MCF 10A (cell line): ENCODE results near the gene PSTK. TPM values are rescaled to one million over a fixed set of nuclear protein-coding genes. Genes with fewer than 3 reads are reported as not detected.

Experiments used
- BruUV-seq: library from RNA; stranded (reverse); fragments of 400-500 nt; replicated peaks from 2 replicates; lab custom pipeline; 2021; lab: Mats Ljungman, UMichigan
- CTCF ChIA-PET: fragments of 300-600 bp; sonication (Branson Sonifier 250); formaldehyde crosslinking; extraction: SDS; loops from one replicate; lab custom pipeline; 2021; ENCODE audit warnings: antibody characterized with exemption, inconsistent platforms; lab: Yijun Ruan, JAX
- POLR2A ChIA-PET: fragments of 300-600, 350-650 bp; sonication (Branson Sonifier 250); formaldehyde crosslinking; extraction: SDS; loops from one replicate; lab custom pipeline; 2020; ENCODE audit warnings: antibody characterized with exemption, inconsistent platforms; lab: Yijun Ruan, JAX
- DNase-seq: peaks from one replicate; pipeline ENCODE4 v3.0.0-alpha.2; 2018; ENCODE audit not compliant: unreplicated experiment
- H3K27ac Mint-ChIP-seq: one replicate; pipeline ENCODE4 v1.8.0; 2022; ENCODE audit warnings: mild to moderate bottlenecking, low read depth, mixed read lengths; ENCODE audit not compliant: unreplicated experiment
- H3K27me3 Mint-ChIP-seq: one replicate; pipeline ENCODE4 v1.8.0; 2022; ENCODE audit warnings: mixed read lengths; ENCODE audit not compliant: insufficient read depth, unreplicated experiment
- H3K36me3 Mint-ChIP-seq: one replicate; pipeline ENCODE4 v1.8.0; 2022; ENCODE audit warnings: mild to moderate bottlenecking, moderate library complexity, mixed read lengths; ENCODE audit not compliant: insufficient read depth, unreplicated experiment
- H3K4me1 Mint-ChIP-seq: one replicate; pipeline ENCODE4 v1.8.0; 2022; ENCODE audit warnings: mixed read lengths; ENCODE audit not compliant: insufficient read depth, unreplicated experiment
- H3K4me3 Mint-ChIP-seq: one replicate; pipeline ENCODE4 v1.8.0; 2022; ENCODE audit warnings: mild to moderate bottlenecking, moderate library complexity, mixed read lengths; ENCODE audit not compliant: unreplicated experiment
- H3K9me3 Mint-ChIP-seq: one replicate; pipeline ENCODE4 v1.8.0; 2022; ENCODE audit warnings: mixed read lengths; ENCODE audit not compliant: unreplicated experiment
- intact Hi-C: fragments of 100-400 bp; cut with micrococcal nuclease; formaldehyde crosslinking; loops from 2 replicates; pipeline ENCODE4 v1.14.1; 2022
- total RNA-seq: library from RNA; stranded (reverse); gene quantifications from 2 replicates; pipeline ENCODE4 v1.2.3, GENCODE V29; 2022
- TF ChIP-seq, protein P1 (sequence below): fragments of 200-600 bp; IDR thresholded peaks from one replicate; pipeline ENCODE4 v1.8.0; 2022; ENCODE audit warnings: antibody characterized with exemption, mild to moderate bottlenecking; ENCODE audit not compliant: unreplicated experiment

The PSTK gene
- total RNA-seq, 1 experiment from 2014 or later: 8.3 TPM

DNA sequence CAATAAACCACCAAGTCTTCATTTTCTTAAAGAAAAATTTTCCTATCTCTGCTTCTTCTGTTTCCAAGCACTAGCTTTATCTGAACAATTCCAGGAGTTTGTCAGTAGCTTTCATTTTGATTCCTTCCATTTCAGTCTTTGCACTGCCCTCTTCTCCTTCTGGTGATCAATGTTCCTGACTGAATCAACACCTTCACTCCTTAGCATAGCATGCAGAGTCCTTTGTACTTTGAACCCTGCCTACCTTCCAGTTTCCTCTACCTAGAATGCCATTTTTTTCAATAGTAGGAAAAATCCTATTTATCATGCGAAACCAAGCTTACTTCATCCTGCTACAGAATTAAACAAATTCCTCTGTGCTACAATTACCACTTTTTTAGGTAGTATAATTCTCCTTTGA is 24.3 kb upstream of the PSTK start:
- Mint-ChIP-seq H3K36me3 (peaks cover 7% of the 10 kb centered on the region), H3K4me3 (no peak overlapping the region), H3K27ac (no peak overlapping the region), H3K4me1 (peaks cover 18% of the 10 kb centered on the region), H3K27me3 (no peaks in the 10 kb centered on the region), H3K9me3 (no peaks in the 10 kb centered on the region)
- ChIA-PET CTCF (interaction anchor here (0.6 to 1.0 kb wide), 2 partner anchors 15 to 861 kb away, joined by 3 to 4 read pairs; no protein-coding TSS in a partner anchor), POLR2A (interaction anchor here (0.8 to 1.1 kb wide), 3 partner anchors 14 to 53 kb away, joined by 3 to 4 read pairs (median 3); partner anchors contain the start of genes ACADSB, IKZF5 and PSTK)
- BruUV-seq: no TSS peak
- no peak for DNase-seq
- TF ChIP-seq, protein P1, sequence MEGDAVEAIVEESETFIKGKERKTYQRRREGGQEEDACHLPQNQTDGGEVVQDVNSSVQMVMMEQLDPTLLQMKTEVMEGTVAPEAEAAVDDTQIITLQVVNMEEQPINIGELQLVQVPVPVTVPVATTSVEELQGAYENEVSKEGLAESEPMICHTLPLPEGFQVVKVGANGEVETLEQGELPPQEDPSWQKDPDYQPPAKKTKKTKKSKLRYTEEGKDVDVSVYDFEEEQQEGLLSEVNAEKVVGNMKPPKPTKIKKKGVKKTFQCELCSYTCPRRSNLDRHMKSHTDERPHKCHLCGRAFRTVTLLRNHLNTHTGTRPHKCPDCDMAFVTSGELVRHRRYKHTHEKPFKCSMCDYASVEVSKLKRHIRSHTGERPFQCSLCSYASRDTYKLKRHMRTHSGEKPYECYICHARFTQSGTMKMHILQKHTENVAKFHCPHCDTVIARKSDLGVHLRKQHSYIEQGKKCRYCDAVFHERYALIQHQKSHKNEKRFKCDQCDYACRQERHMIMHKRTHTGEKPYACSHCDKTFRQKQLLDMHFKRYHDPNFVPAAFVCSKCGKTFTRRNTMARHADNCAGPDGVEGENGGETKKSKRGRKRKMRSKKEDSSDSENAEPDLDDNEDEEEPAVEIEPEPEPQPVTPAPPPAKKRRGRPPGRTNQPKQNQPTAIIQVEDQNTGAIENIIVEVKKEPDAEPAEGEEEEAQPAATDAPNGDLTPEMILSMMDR: no peak
- intact Hi-C loops: no loop called here

DNA sequence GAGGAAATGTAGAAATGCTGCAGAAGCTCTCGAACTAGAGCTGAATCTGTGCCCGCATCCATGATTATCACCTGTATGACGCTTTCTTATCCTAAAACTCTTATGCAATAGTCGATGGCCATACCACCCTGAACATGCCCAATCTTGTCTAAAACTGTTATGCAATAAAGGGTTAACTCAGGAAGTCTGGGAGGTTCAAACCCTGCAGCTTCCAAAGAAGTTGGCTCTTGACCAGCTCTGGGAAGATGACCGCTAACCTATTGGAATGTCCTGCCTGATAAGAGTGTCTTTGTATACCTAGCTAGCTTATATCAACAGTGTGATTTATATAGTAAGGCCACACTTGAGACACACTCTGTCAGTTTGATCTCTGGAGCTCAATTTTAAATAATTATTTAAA is 22.7 kb upstream of the PSTK start:
- no peak overlapping the region for H3K27ac Mint-ChIP-seq
- intact Hi-C loops: no loop called here
- H3K27me3 Mint-ChIP-seq: no peaks in the 10 kb centered on the region
- CTCF ChIA-PET: interaction anchor here (0.5 to 1.3 kb wide), 2 partner anchors 282 to 625 kb away, joined by 3 read pairs; no protein-coding TSS in a partner anchor
- H3K9me3 Mint-ChIP-seq: no peaks in the 10 kb centered on the region
- POLR2A ChIA-PET: interaction anchor here (0.7 to 0.8 kb wide), 3 partner anchors 8 to 1160 kb away, joined by 3 read pairs; partner anchors contain the start of gene PSTK
- H3K36me3 Mint-ChIP-seq: peaks cover 7% of the 10 kb centered on the region
- peak; percentile 79 for DNase-seq
- no peak overlapping the region for H3K4me3 Mint-ChIP-seq
- no TSS peak for BruUV-seq
- TF ChIP-seq, protein P1: no peak
- H3K4me1 Mint-ChIP-seq: peaks cover 16% of the 10 kb centered on the region

GRCh38 chr10:122962405-122962804 is 17.8 kb upstream of the PSTK start:
- Mint-ChIP-seq H3K27me3 (no peaks in the 10 kb centered on the region), H3K27ac (no peak overlapping the region), H3K9me3 (peaks cover 16% of the 10 kb centered on the region), H3K36me3 (no peaks in the 10 kb centered on the region), H3K4me3 (no peak overlapping the region), H3K4me1 (no peaks in the 10 kb centered on the region)
- ChIA-PET CTCF (no interaction called here), POLR2A (interaction anchor here (0.6 to 0.8 kb wide), 2 partner anchors 11 to 18 kb away, joined by 3 read pairs; partner anchors contain the start of gene PSTK)
- BruUV-seq: no TSS peak
- TF ChIP-seq, protein P1: no peak
- intact Hi-C loops: no loop called here
- DNase-seq: no peak

DNA sequence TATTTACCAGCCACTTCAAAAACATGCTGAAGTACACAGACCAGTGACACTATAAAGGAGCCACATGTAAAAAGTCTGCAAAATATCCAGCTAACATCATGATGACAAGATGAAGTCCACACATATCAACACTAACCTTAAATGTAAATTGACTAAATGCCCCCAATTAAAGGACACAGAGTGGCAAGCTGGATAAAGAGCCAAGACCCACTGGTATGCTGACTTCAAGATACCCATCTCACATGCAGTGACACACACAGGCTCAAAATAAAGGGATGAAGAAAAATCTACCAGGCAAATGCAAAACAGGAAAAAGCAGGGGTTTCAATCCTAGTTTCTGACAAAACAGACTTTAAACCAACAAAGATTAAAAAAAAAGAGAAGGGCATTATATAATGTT is 13.3 kb upstream of the PSTK start:
- BruUV-seq: no TSS peak
- ChIA-PET CTCF (interaction anchor here (0.5 to 2.3 kb wide), 2 partner anchors 14 to 166 kb away, joined by 3 to 6 read pairs; partner anchors contain the start of gene PSTK), POLR2A (no interaction called here)
- TF ChIP-seq, protein P1: no peak
- Mint-ChIP-seq H3K9me3 (peaks cover 30% of the 10 kb centered on the region), H3K4me3 (no peak overlapping the region), H3K27me3 (no peaks in the 10 kb centered on the region), H3K27ac (no peak overlapping the region), H3K4me1 (no peaks in the 10 kb centered on the region), H3K36me3 (no peaks in the 10 kb centered on the region)
- DNase-seq: no peak
- intact Hi-C loops: no loop called here
